GM12801 (cell line): Measurements from ENCODE around the gene COLQ.

Source experiments
- TF ChIP-seq, protein P1 (sequence below): IDR thresholded peaks from one replicate; pipeline ENCODE4 v1.5.1; 2011; ENCODE audit warnings: control low read depth; ENCODE audit not compliant: insufficient read length; ENCODE audit errors: extremely low read depth

COLQ gene

DNA sequence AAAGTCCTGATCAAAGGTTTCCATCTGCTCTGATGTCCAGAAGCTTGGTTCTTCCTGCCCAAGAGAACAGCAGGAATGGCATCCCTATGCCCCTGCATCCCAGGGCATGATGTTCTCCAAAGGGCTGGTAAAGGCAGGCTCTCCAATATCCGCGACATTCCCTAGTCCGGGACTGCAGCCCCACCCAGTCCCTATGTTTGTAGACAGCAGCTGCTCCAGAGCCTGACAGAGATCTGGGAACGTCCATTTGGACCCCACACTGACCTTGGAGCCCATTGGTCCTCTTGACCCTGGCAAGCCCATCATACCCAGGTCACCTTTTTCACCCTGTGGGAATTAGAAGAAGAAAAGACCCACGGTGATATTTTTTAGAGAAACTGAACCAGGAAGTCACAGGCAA is 46.3 kb downstream of the COLQ start:
- TF ChIP-seq, protein P1, sequence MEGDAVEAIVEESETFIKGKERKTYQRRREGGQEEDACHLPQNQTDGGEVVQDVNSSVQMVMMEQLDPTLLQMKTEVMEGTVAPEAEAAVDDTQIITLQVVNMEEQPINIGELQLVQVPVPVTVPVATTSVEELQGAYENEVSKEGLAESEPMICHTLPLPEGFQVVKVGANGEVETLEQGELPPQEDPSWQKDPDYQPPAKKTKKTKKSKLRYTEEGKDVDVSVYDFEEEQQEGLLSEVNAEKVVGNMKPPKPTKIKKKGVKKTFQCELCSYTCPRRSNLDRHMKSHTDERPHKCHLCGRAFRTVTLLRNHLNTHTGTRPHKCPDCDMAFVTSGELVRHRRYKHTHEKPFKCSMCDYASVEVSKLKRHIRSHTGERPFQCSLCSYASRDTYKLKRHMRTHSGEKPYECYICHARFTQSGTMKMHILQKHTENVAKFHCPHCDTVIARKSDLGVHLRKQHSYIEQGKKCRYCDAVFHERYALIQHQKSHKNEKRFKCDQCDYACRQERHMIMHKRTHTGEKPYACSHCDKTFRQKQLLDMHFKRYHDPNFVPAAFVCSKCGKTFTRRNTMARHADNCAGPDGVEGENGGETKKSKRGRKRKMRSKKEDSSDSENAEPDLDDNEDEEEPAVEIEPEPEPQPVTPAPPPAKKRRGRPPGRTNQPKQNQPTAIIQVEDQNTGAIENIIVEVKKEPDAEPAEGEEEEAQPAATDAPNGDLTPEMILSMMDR: no peak

DNA sequence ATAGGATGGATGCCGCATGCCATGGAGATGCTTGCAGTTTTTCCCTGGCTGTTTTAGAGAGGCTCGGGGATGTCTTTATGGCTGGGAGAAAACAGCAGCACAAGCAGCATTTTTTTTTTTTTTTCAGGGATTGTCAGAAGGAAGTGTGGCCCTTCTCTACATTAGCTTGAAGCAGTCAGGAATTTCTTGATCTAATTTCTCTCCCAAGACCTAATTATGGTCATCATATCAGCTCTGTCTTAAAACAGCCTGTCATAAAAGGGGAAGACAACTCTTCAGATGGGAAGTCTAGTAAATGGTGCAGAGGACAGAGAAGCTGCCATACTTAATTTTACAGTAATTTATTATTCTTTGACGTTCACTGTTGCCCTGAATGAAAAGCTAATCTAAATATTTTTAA is 49.6 kb downstream of the COLQ start:
- TF ChIP-seq, protein P1: no peak

DNA sequence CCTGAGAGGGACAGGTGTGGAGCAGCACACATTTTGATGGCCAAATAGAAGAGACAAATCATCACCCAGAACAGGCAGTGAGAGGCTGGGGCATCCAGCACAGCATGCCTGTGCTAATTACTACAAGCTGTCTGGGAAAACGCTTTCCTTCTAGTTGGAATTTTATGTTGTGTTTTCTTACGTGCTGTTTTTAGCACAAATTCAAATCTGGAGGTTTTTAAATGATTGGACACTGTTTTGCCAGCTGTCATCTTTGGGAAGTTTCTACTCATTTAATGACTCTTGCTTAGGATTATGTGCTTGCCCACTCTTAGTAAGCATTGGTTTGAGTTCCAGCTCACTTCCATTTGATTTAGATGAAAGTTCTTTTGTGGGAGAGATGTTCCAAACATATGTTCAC is 50.7 kb downstream of the COLQ start:
- TF ChIP-seq, protein P1: no peak

DNA sequence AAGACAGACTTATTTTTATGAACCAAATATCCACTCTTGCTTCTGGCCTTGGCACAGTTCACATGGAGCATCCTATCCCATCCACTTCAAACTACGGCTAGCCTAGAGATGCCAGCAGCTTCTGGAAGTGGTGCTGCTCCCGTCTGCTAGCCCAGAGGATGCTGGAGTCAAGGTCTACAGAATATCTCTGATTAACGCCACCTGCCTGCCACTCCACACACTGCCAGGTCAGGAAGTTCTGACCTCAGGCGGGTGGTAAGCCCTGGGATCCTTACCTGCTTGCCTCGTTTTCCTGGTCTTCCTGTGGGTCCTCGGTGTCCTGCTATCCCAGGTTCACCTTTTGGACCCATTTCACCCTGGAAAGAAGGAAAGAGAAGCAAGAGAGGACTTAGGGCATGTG is 51.2 kb downstream of the COLQ start:
- TF ChIP-seq, protein P1: no peak

DNA sequence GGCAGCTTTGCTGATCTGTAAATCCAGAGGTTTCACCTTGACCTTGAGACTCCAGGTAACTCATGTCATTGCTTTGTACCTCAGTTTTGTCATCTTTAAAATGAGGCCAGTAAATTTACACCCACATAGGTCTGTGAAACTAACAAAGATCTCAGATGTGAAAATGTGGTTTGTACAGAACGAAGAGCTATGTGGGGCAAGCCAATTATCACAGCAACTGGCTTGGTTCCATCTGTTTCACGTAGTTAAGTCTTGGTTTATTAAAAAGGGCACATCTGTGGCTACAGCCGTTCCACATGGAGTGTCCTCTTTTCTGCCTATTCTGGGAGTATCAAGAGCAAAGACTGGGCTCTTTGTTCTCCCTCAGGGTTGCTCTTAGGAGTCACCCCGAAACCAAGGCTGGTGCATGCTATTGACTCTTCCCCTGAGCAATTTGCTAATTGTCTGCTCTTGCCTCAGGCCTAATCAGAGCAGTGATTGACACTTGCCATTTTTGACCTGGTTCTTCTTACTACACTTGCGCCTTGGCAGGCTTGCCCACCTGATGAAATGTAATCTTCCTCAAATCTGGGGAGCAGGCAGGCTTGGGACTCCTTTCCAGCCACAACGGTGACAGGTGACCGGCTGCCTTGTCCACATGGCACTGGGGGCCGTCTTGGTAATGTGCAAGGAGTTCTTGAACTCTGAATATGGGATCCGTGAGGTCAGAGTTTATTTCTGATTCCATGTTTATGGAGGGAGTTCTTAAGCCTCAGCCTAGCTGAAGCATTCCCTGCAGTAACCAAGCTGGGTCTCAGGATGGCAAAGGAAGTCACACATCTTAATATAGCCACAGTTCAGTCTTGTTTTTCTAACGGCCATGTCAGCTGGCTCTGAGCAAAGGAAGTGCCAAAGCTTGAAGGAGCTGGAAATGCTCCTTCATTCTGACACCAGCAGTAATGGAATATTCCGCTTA is 54.0 kb downstream of the COLQ start:
- TF ChIP-seq, protein P1: no peak

DNA sequence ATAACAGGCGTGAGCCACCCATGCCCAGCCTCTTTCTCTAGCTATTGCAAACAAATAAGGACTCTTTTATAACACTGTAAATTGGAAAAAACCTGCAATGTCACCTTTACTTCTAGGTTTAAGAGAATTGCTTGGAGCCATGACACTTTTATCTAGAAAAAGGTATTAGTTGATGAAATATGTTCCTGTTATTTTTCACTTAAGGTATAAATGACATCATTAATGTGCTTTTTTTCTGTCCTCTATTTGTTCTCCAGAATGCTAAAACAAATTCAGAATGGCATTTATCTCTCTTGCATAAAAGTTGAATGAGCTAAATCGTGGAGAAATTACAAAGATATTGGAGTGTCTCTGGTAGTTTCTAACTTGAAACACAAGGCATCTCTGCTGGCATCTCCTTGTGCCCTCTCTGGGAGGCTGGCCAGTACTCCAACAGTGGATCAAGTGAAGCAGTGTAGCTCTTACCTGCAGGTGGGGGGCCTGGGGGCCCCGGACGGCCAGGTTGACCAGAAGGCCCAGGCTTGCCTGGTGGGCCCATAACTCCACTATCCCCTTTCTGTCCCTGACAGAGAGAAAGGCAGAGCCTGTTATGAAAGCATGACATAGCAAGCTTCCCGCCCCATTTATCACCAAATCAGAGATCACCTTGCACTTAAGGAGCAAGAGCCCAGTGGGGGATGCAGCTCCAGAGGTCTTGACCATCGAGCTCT is 55.5 kb downstream of the COLQ start:
- TF ChIP-seq, protein P1: no peak

DNA sequence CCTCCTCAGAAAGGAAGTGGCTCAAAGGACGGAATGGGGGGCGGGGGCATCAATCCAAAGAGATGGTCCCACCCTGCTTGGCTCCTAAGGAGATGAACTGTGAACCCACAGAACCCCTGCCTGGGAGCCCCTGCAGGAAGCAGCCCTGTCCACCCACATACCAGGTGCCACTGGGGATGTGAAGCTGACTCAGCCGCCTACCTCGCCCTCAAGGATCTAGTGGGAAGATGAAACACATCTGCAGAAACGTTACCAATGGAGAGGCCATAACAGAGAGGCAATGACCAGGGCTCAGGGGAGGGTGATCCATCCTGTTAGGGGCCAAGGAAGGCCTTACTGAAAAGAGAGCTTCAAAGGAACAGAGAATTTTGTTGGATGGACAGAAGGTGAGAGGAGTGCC is 59.1 kb downstream of the COLQ start:
- TF ChIP-seq, protein P1: no peak
